ENCODE data around the gene BCL2L11. TPM values are rescaled to one million over a fixed set of nuclear protein-coding genes. Genes with fewer than 3 reads are reported as not detected.
A peak's percentile ranks its signal among the peaks of the same experiment; 100 is the strongest.

Gene BCL2L11
- total and polyA plus RNA-seq, 9 of the 15 experiments (the other 6 are each of a cell fraction or from before 2014, with no cell fraction given) = 2.2 to 18.8 (median 5.0) TPM

GRCh38 chr2:111209045-111209514 is 88.4 kb downstream of the BCL2L11 start:
- Histone ChIP-seq H3K79me2 (ENCODE audit: control insufficient read depth, insufficient read depth, low read length) (no peaks in the 10 kb centered on the region), H3K9me3 (replicated peaks; ENCODE audit: control insufficient read depth, insufficient read depth, low read depth, low read length) (peaks cover 2% of the 10 kb centered on the region; the same call in 1 of the 2 replicates), H3K9ac (ENCODE audit: insufficient read depth in 1 of 2, low read depth in 2 of 2, low read length in 2 of 2) (no peak overlapping the region), H3K4me2 (ENCODE audit: insufficient read depth, low read length) (no peak overlapping the region), H3K4me1 (replicated peaks in 1 of 2; ENCODE audit: control insufficient read depth in 2 of 2, insufficient read depth in 2 of 2, low read length in 2 of 2) (no peaks in the 10 kb centered on the region), H3K9me1 (ENCODE audit: control insufficient read depth, insufficient read depth, low read length) (no peaks in the 10 kb centered on the region), H2AFZ (ENCODE audit: low read depth, low read length) (no peak overlapping the region), H3K4me3 (no peak overlapping the region), H3K36me3 (ENCODE audit: control insufficient read depth, insufficient read depth, low read length) (peaks cover 8% of the 10 kb centered on the region; the same call in 1 of the 3 replicates), H3K27ac (ENCODE audit: extremely low read depth, low read depth, low read length) (no peak overlapping the region), H3K27me3 (ENCODE audit: control insufficient read depth in 2 of 2, insufficient read depth in 2 of 2, low read length in 2 of 2) (no peaks in the 10 kb centered on the region), H4K20me1 (replicated peaks; ENCODE audit: control insufficient read depth, insufficient read depth, low read length) (no peaks in the 10 kb centered on the region)
- ChIA-PET POLR2A (interaction anchor here (1.0 kb wide), 1 partner anchor 19 kb away, joined by 3 read pairs; no protein-coding TSS in a partner anchor), CTCF (ENCODE audit: low intra/inter-chr PET ratio) (no interaction called here)
- DNase-seq (ENCODE audit: extremely low read depth in 1 of 4, low spot score in 3 of 4) (no peak), ATAC-seq (no peak), FAIRE-seq (no peak)
- BruUV-seq (replicated peaks) = no TSS peak
- TF ChIP-seq HMBOX1 (IDR thresholded peaks at IDR 0.05) (peak; percentile 34; the same call in 1 of the 2 replicates), TGIF2 (CRISPR knock-in tag; IDR thresholded peaks at IDR 0.05) (no peak)
- in situ Hi-C loops (cut with MboI) = no loop called here
- WGBS (ENCODE audit: insufficient coverage, low coverage, missing lambda C conversion rate) = 78% methylated on average over 1 of the region's 1 CpG
- intact Hi-C loops (cut with micrococcal nuclease) = no loop called here

- CTCF ChIA-PET (ENCODE audit: low intra/inter-chr PET ratio) = no interaction called here
- WGBS (ENCODE audit: insufficient coverage, low coverage, missing lambda C conversion rate) = 71% methylated on average over 1 of the region's 1 CpG
- TF ChIP-seq HOXB6 (CRISPR knock-in tag; IDR thresholded peaks at IDR 0.05; ENCODE audit: borderline replicate concordance) (no peak), HDAC6 (IDR thresholded peaks at IDR 0.05; ENCODE audit: low read depth, low read length) (no peak), ELK3 (CRISPR knock-in tag; IDR thresholded peaks at IDR 0.05) (no peak), ZNF778 (CRISPR knock-in tag; IDR thresholded peaks at IDR 0.05) (no peak)
- POLR2A ChIA-PET = no interaction called here
- no TSS peak for BruUV-seq (replicated peaks)
- Histone ChIP-seq H3K9me3 (replicated peaks; ENCODE audit: control insufficient read depth, insufficient read depth, low read depth, low read length) (peaks cover 7% of the 10 kb centered on the region), H3K27me3 (ENCODE audit: control insufficient read depth in 2 of 2, insufficient read depth in 2 of 2, low read length in 2 of 2) (no peaks in the 10 kb centered on the region), H4K20me1 (replicated peaks; ENCODE audit: control insufficient read depth, insufficient read depth, low read length) (no peaks in the 10 kb centered on the region), H3K4me3 (no peak overlapping the region), H3K4me1 (replicated peaks in 1 of 2; ENCODE audit: control insufficient read depth in 2 of 2, insufficient read depth in 2 of 2, low read length in 2 of 2) (no peaks in the 10 kb centered on the region), H3K36me3 (ENCODE audit: control insufficient read depth, insufficient read depth, low read length) (peaks cover 8% of the 10 kb centered on the region; the same call in 1 of the 3 replicates), H3K9me1 (ENCODE audit: control insufficient read depth, insufficient read depth, low read length) (no peaks in the 10 kb centered on the region), H3K79me2 (ENCODE audit: control insufficient read depth, insufficient read depth, low read length) (no peaks in the 10 kb centered on the region), H3K9ac (ENCODE audit: insufficient read depth in 1 of 2, low read depth in 2 of 2, low read length in 2 of 2) (no peak overlapping the region), H2AFZ (ENCODE audit: low read depth, low read length) (no peak overlapping the region), H3K27ac (ENCODE audit: extremely low read depth, low read depth, low read length) (no peak overlapping the region), H3K4me2 (ENCODE audit: insufficient read depth, low read length) (no peak overlapping the region)
- DNase-seq (ENCODE audit: extremely low read depth in 1 of 4, low spot score in 3 of 4) = no peak
- ATAC-seq = no peak
- in situ Hi-C loops (cut with MboI) (no loop called here), intact Hi-C loops (cut with micrococcal nuclease) (no loop called here)
- FAIRE-seq = no peak
Measured at GRCh38 chr2:111210036-111210435, 89.3 kb downstream of the BCL2L11 start.
